Stimulated activated effector memory CD8-positive, alpha-beta T cell treated with anti-CD3 and anti-CD28 coated beads, Interleukin-12 subunit alpha, Interleukin-12 subunit beta, amount 100 ng/mL, for 72 hours (primary cell): ENCODE data around the gene SLC34A3.

ENCODE experiments used
- ATAC-seq: fragments of 150-1000 bp; cut with Tn5 transposase; 2 replicates; pipeline ENCODE4 v1.10.0; 2021
- DNase-seq, 2 donors: peaks; one replicate each; pipeline ENCODE4 v3.0.0; 2021 to 2022; ENCODE audit warnings: low spot score in 2 of 2
- H3K27ac Mint-ChIP-seq: one replicate; pipeline ENCODE4 v1.8.0; 2022; ENCODE audit warnings: mild to moderate bottlenecking, mixed read lengths
- H3K36me3 Mint-ChIP-seq: one replicate; pipeline ENCODE4 v1.8.0; 2022; ENCODE audit warnings: mild to moderate bottlenecking, mixed read lengths
- H3K4me1 Mint-ChIP-seq: one replicate; pipeline ENCODE4 v1.8.0; 2022; ENCODE audit warnings: mixed read lengths
- H3K4me3 Mint-ChIP-seq: one replicate; pipeline ENCODE4 v1.8.0; 2022; ENCODE audit warnings: mild to moderate bottlenecking, mixed read lengths
- H3K9me3 Mint-ChIP-seq: one replicate; pipeline ENCODE4 v1.8.0; 2022; ENCODE audit warnings: mixed read lengths

The SLC34A3 gene

GRCh38 chr9:137228968-137229896 is 1.5 kb upstream of the SLC34A3 start:
- Mint-ChIP-seq H3K4me1 (peaks cover 6% of the 10 kb centered on the region), H3K36me3 (no peaks in the 10 kb centered on the region), H3K27ac (no peak overlapping the region), H3K9me3 (no peaks in the 10 kb centered on the region), H3K4me3 (no peak overlapping the region)
- ATAC-seq = no peak
- DNase-seq = no peak

DNA sequence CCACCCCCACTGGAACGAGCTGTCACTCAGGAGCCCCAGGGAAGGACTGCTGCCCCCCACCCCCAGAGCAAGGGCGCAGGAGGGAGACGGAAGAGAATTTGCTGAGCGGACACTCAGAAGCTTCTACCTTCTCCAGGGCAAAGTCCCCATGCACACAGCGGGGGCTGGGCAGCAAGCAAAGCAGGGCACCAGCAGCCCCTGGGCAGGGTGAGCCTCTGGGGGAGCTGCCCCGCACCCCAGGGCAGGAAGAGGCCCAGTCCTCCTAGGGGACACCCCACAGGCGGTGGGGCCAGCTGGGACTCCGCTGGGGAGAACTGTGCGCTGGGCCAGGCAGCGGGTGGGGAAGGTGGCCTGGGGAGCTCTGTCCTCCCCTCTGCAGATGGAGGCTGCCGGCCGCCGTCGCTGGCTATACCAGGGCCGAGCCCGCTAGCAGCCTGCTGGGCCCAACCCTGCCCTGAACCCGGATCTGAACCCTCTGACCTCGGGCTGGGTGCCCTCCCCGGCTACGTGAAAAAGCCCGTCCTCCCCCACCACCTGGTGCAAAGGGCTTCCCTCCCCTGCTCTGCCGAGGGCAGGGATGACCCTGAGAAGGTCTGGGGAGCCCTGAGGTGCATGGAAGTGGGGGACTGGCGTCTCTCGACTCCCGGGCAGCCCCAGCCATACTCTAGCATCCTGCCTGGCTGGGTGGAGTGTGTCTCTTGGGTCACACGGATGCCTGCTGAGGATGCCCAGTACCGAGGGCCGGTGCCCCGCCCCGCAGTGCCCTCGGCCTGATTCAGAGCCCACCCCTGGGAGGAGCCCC is 597 bp upstream of the SLC34A3 start:
- Mint-ChIP-seq H3K27ac (no peak overlapping the region), H3K4me1 (peaks cover 6% of the 10 kb centered on the region), H3K36me3 (no peaks in the 10 kb centered on the region), H3K9me3 (no peaks in the 10 kb centered on the region), H3K4me3 (no peak overlapping the region)
- ATAC-seq (no peak), DNase-seq (no peak)

DNA sequence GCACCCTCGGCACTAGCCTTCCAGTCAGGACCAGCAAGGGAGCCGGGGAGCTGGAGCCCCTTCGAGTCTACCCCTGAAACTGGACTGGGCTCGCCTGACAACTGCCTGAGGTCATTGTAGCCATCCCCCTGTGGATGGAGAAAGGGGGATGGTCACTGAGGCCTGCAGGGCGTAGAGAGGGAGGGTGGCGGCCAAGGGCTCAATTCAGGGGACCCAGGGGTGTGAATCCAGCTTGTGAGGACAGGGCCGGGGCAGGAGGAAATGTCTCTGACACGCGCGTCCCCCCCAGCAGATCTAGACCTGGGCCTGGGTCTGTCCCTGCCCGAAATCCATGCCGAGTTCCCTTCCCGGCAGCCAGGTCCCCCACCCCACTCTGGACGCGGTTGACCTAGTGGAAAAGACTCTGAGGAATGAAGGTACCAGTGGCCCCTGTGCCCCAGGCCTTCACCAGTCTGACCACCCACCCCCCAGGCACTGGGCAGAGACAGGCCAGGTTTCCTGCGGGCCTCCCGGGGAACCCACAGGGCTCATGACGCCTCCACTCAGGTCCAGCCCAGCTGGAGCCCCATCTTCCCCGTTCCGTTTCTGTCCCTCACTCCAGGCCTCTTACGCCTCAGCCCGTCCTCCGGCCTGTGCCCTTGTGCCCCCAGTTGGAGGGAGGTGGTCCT is 805 bp downstream of the SLC34A3 start:
- peaks cover 6% of the 10 kb centered on the region for H3K4me1 Mint-ChIP-seq
- DNase-seq (no peak), ATAC-seq (no peak)
- H3K27ac Mint-ChIP-seq = no peak overlapping the region
- no peaks in the 10 kb centered on the region for H3K9me3 Mint-ChIP-seq
- H3K36me3 Mint-ChIP-seq = no peaks in the 10 kb centered on the region
- no peak overlapping the region for H3K4me3 Mint-ChIP-seq

GRCh38 chr9:137232101-137232500 is 1.4 kb downstream of the SLC34A3 start:
- H3K4me3 Mint-ChIP-seq = no peak overlapping the region
- peaks cover 6% of the 10 kb centered on the region for H3K4me1 Mint-ChIP-seq
- DNase-seq (no peak), ATAC-seq (no peak)
- no peaks in the 10 kb centered on the region for H3K9me3 Mint-ChIP-seq
- no peak overlapping the region for H3K27ac Mint-ChIP-seq
- no peaks in the 10 kb centered on the region for H3K36me3 Mint-ChIP-seq

DNA sequence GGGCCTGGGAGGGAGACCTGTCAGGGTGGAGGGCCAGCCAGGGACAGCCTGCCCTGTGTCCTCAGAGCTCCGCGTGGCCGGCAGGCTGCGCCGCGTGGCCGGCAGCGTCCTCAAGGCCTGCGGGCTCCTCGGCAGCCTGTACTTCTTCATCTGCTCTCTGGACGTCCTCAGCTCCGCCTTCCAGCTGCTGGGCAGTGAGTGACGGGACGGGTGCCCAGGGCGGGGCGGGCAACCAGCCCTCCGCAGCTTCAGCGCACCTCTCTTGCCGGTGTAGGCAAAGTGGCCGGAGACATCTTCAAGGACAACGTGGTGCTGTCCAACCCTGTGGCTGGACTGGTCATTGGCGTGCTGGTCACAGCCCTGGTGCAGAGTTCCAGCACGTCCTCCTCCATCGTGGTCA is 1.8 kb downstream of the SLC34A3 start:
- Mint-ChIP-seq H3K9me3 (no peaks in the 10 kb centered on the region), H3K4me1 (peaks cover 4% of the 10 kb centered on the region), H3K36me3 (no peaks in the 10 kb centered on the region), H3K27ac (no peak overlapping the region), H3K4me3 (no peak overlapping the region)
- ATAC-seq (no peak), DNase-seq (no peak)

GRCh38 chr9:137233143-137233980 is 2.7 kb downstream of the SLC34A3 start:
- Mint-ChIP-seq H3K36me3 (no peaks in the 10 kb centered on the region), H3K9me3 (no peaks in the 10 kb centered on the region)

DNA sequence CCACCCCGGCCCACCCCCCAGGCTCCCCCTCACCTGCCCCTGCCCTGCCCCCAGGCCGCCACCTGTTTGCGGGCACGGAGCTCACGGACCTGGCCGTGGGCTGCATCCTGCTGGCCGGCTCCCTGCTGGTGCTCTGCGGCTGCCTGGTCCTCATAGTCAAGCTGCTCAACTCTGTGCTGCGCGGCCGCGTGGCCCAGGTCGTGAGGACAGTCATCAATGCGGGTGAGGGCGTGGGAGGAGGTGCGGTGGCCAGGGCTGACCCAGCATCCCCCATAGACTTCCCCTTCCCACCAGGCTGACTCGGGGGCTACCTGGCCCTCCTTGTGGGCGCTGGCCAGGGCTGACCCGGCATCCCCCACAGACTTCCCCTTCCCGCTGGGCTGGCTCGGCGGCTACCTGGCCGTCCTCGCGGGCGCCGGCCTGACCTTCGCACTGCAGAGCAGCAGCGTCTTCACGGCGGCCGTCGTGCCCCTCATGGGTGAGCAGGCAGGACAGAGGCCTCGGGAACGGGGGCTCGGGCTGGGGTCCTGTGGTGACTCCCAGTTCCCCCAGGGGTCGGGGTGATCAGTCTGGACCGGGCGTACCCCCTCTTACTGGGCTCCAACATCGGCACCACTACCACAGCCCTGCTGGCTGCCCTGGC is 3.5 kb downstream of the SLC34A3 start:
- ATAC-seq (no peak), DNase-seq (no peak)
- no peak overlapping the region for H3K4me3 Mint-ChIP-seq
- H3K9me3 Mint-ChIP-seq = no peaks in the 10 kb centered on the region
- H3K27ac Mint-ChIP-seq = no peak overlapping the region
- peaks cover 11% of the 10 kb centered on the region for H3K4me1 Mint-ChIP-seq
- H3K36me3 Mint-ChIP-seq = peaks cover 5% of the 10 kb centered on the region

More at GRCh38 chr9:137233143-137233980, 2.7 kb downstream of the SLC34A3 start:
- DNase-seq = no peak
- Mint-ChIP-seq H3K4me3 (no peak overlapping the region), H3K27ac (no peak overlapping the region), H3K4me1 (peaks cover 4% of the 10 kb centered on the region)
- no peak for ATAC-seq

GRCh38 chr9:137234758-137235423 is 4.2 kb downstream of the SLC34A3 start:
- Mint-ChIP-seq H3K9me3 (no peaks in the 10 kb centered on the region), H3K27ac (no peak overlapping the region), H3K36me3 (peaks cover 7% of the 10 kb centered on the region), H3K4me3 (no peak overlapping the region), H3K4me1 (peaks cover 12% of the 10 kb centered on the region)
- DNase-seq (no peak), ATAC-seq (no peak)

- no peaks in the 10 kb centered on the region for H3K9me3 Mint-ChIP-seq
- DNase-seq (no peak), ATAC-seq (no peak)
- H3K36me3 Mint-ChIP-seq = peaks cover 7% of the 10 kb centered on the region
- H3K4me3 Mint-ChIP-seq = no peak overlapping the region
- H3K4me1 Mint-ChIP-seq = peaks cover 12% of the 10 kb centered on the region
- no peak overlapping the region for H3K27ac Mint-ChIP-seq
These were observed 4.9 kb downstream of the SLC34A3 start for GRCh38 chr9:137235424-137236237.

DNA sequence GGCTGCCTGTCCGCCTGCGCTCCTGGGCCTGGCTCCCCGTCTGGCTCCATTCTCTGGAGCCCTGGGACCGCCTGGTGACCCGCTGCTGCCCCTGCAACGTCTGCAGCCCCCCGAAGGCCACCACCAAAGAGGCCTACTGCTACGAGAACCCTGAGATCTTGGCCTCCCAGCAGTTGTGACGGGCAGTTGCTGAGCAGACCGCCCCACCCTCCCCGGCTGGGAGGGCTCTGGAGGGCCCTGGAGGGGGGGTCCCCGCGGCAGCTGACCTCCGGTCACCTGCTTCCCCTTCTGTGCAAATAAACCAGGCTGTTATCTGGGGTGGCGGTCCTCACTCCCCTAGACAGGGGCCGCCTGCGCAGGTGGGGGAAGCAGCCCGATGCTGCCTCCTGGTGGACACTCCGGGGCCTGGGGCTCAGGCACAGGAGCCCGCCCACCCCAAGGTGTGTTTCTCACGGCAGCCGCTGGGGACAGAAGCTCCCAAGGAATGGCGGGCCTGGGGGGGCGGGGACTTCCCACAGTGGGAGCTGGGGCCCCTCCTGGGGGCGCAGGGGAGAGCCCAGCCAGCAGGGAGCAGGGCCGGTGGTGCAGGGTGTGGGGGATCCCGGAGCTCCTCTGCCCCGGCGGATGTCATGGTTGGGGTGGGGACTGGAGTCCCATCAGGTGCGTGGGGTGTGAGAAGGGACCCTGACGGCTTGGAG is 5.7 kb downstream of the SLC34A3 start:
- Mint-ChIP-seq H3K4me3 (peak overlapping the region; percentile 8), H3K36me3 (peaks cover 15% of the 10 kb centered on the region), H3K9me3 (no peaks in the 10 kb centered on the region), H3K27ac (no peak overlapping the region), H3K4me1 (peaks cover 19% of the 10 kb centered on the region)
- DNase-seq (peak; percentile 88 to 95), ATAC-seq (peak; percentile 36)

- Mint-ChIP-seq H3K27ac (no peak overlapping the region), H3K4me3 (peak overlapping the region; percentile 8), H3K4me1 (peaks cover 19% of the 10 kb centered on the region), H3K36me3 (peaks cover 21% of the 10 kb centered on the region), H3K9me3 (no peaks in the 10 kb centered on the region)
- DNase-seq (no peak), ATAC-seq (no peak)
These were observed 6.3 kb downstream of the SLC34A3 start for GRCh38 chr9:137236936-137237421.

- H3K4me3 Mint-ChIP-seq = peak overlapping the region; percentile 85
- ATAC-seq = no peak
- no peak for DNase-seq
- no peak overlapping the region for H3K27ac Mint-ChIP-seq
- H3K9me3 Mint-ChIP-seq = no peaks in the 10 kb centered on the region
- peaks cover 31% of the 10 kb centered on the region for H3K36me3 Mint-ChIP-seq
- peaks cover 30% of the 10 kb centered on the region for H3K4me1 Mint-ChIP-seq
These were observed 7.3 kb downstream of the SLC34A3 start for GRCh38 chr9:137237759-137238726.
